Hepatocyte (in vitro differentiated cells): ENCODE data around the gene TREML2. TPM values are rescaled to one million over a fixed set of nuclear protein-coding genes. Genes with fewer than 3 reads are reported as not detected.
"Not testable (repeated sequence)": the region's sequence is repeated elsewhere in the genome, so short reads cannot be mapped to it uniquely, and the experiment has no call there.

Source experiments
- DNase-seq: peaks from one replicate; pipeline ENCODE4 v3.0.0-alpha.2; 2016; ENCODE audit warnings: low spot score
- H2AFZ ChIP-seq: fragments of 200-600 bp; sonication (generic); 2 replicates; pipeline ENCODE4 v1.6.0; 2016; ENCODE audit warnings: antibody characterized with exemption, mild to moderate bottlenecking
- H3K27ac ChIP-seq: fragments of 200-600 bp; sonication (generic); 2 replicates; pipeline ENCODE4 v1.5.1; 2016; ENCODE audit warnings: mild to moderate bottlenecking
- H3K27me3 ChIP-seq: fragments of 200-600 bp; sonication (generic); 2 replicates; pipeline ENCODE4 v1.6.1; 2016
- H3K36me3 ChIP-seq: fragments of 200-600 bp; sonication (generic); replicated peaks from 2 replicates; pipeline ENCODE4 v1.5.1; 2016; ENCODE audit warnings: low read depth; ENCODE audit not compliant: insufficient read depth
- H3K4me1 ChIP-seq: fragments of 200-600 bp; sonication (generic); 2 replicates; pipeline ENCODE4 v1.5.1; 2016; ENCODE audit warnings: mild to moderate bottlenecking, moderate library complexity; ENCODE audit not compliant: insufficient read depth
- H3K4me2 ChIP-seq: fragments of 200-600 bp; sonication (generic); 2 replicates; pipeline ENCODE4 v1.6.0; 2016
- H3K4me3 ChIP-seq: fragments of 200-600 bp; sonication (generic); 2 replicates; pipeline ENCODE4 v1.5.1; 2016; ENCODE audit warnings: mild to moderate bottlenecking
- H3K79me2 ChIP-seq: fragments of 200-600 bp; sonication (generic); 2 replicates; pipeline ENCODE4 v1.6.0; 2017; ENCODE audit warnings: mild to moderate bottlenecking
- H3K9me2 ChIP-seq: fragments of 200-600 bp; sonication (generic); replicated peaks from 2 replicates; pipeline ENCODE4 v1.6.0; 2017; ENCODE audit warnings: mild to moderate bottlenecking; ENCODE audit not compliant: insufficient read depth
- H3K9me3 ChIP-seq: fragments of 200-600 bp; sonication (generic); 2 replicates; pipeline ENCODE4 v1.5.1; 2016; ENCODE audit warnings: low read depth, mild to moderate bottlenecking
- H4K20me1 ChIP-seq: fragments of 200-600 bp; sonication (generic); 2 replicates; pipeline ENCODE4 v1.6.0; 2016; ENCODE audit warnings: mild to moderate bottlenecking; ENCODE audit not compliant: insufficient read depth, poor library complexity, severe bottlenecking
- CTCF ChIP-seq: fragments of 200-600 bp; sonication (generic); IDR thresholded peaks from 2 replicates; pipeline ENCODE4 v1.5.1; 2016; ENCODE audit warnings: antibody characterized with exemption, mild to moderate bottlenecking; ENCODE audit not compliant: poor library complexity
- EZH2 ChIP-seq: fragments of 200-600 bp; sonication (generic); IDR thresholded peaks from 2 replicates; pipeline ENCODE4 v1.6.1; 2016; ENCODE audit warnings: antibody characterized with exemption, mild to moderate bottlenecking, borderline replicate concordance
- EZH2phosphoT487 ChIP-seq: fragments of 200-600 bp; sonication (generic); IDR thresholded peaks from one replicate; pipeline ENCODE4 v1.6.1; 2018; ENCODE audit warnings: antibody characterized with exemption, mild to moderate bottlenecking, low read depth, moderate library complexity; ENCODE audit not compliant: unreplicated experiment, severe bottlenecking
- WGBS: methylation state at CpG from one replicate; pipeline ENCODE4 v1.1.6; 2016; ENCODE audit warnings: low lambda C conversion rate; ENCODE audit errors: missing lambda C conversion rate; 5-methylcytosine and 5-hydroxymethylcytosine counted together
- polyA plus RNA-seq: library from polyadenylated mRNA; unstranded; fragments of >200 nt; fragmentation: Nextera tagmentation; extraction: Ambion mirVana; gene quantifications from 2 replicates; pipeline ENCODE4 v1.2.1, GENCODE V29; 2016
- total RNA-seq: library from RNA; depleted of rRNA; stranded (reverse); fragments of >200 nt; gene quantifications from 2 replicates; pipeline ENCODE4 v1.2.3, GENCODE V29; 2014

The TREML2 gene
- total and polyA plus RNA-seq, 2 experiments from 2014 or later: 0.40 TPM; not detected in 1

GRCh38 chr6:41193171-41193734 lies 7.7 kb downstream of the TREML2 start:
- WGBS: 84% methylated on average over 5 of the region's 5 CpGs
- Histone ChIP-seq H2AFZ (no peak overlapping the region), H3K9me3 (no peaks in the 10 kb centered on the region), H3K36me3 (no peaks in the 10 kb centered on the region), H4K20me1 (no peaks in the 10 kb centered on the region), H3K27me3 (peaks cover 21% of the 10 kb centered on the region), H3K4me3 (no peak overlapping the region), H3K79me2 (no peaks in the 10 kb centered on the region), H3K27ac (no peak overlapping the region), H3K4me2 (no peak overlapping the region), H3K4me1 (no peaks in the 10 kb centered on the region), H3K9me2 (no peaks in the 10 kb centered on the region)
- DNase-seq: no peak
- no peak for TF ChIP-seq EZH2
- no peak for TF ChIP-seq EZH2phosphoT487
- TF ChIP-seq CTCF: no peak

- H3K9me2 ChIP-seq: no peaks in the 10 kb centered on the region
- H3K9me3 ChIP-seq: no peaks in the 10 kb centered on the region
- no peaks in the 10 kb centered on the region for H3K36me3 ChIP-seq
- H2AFZ ChIP-seq: no peak overlapping the region
- no peaks in the 10 kb centered on the region for H4K20me1 ChIP-seq
- H3K27ac ChIP-seq: no peak overlapping the region
- peak; percentile 60 for DNase-seq
- H3K27me3 ChIP-seq: peaks cover 14% of the 10 kb centered on the region
- no peak overlapping the region for H3K4me3 ChIP-seq
- H3K4me2 ChIP-seq: no peak overlapping the region
- no peaks in the 10 kb centered on the region for H3K4me1 ChIP-seq
- no peaks in the 10 kb centered on the region for H3K79me2 ChIP-seq
- 20% methylated on average over 6 of the region's 6 CpGs for WGBS
- TF ChIP-seq EZH2phosphoT487: no peak
- TF ChIP-seq CTCF: peak; percentile 48
Measured at GRCh38 chr6:41191569-41191968, 9.4 kb downstream of the TREML2 start.

- DNase-seq: no peak
- no peaks in the 10 kb centered on the region for H3K4me1 ChIP-seq
- peaks cover 8% of the 10 kb centered on the region for H3K27me3 ChIP-seq
- H3K9me2 ChIP-seq: no peaks in the 10 kb centered on the region
- H4K20me1 ChIP-seq: no peaks in the 10 kb centered on the region
- TF ChIP-seq EZH2: no peak
- no peak for TF ChIP-seq CTCF
- TF ChIP-seq EZH2phosphoT487: no peak
- no peaks in the 10 kb centered on the region for H3K36me3 ChIP-seq
- no peaks in the 10 kb centered on the region for H3K79me2 ChIP-seq
- H3K4me2 ChIP-seq: no peak overlapping the region
- H3K4me3 ChIP-seq: no peak overlapping the region
- 84% methylated on average over 3 of the region's 3 CpGs for WGBS
- H3K27ac ChIP-seq: no peak overlapping the region
- H2AFZ ChIP-seq: no peak overlapping the region
- H3K9me3 ChIP-seq: no peaks in the 10 kb centered on the region
Measured at GRCh38 chr6:41190791-41191190, 10.2 kb downstream of the TREML2 start.

GRCh38 chr6:41189967-41190366 lies 11.0 kb downstream of the TREML2 start:
- no peak for DNase-seq

GRCh38 chr6:41189046-41189445 lies 11.9 kb downstream of the TREML2 start:
- H3K27ac ChIP-seq, H3K4me1 ChIP-seq, DNase-seq, H3K9me2 ChIP-seq, H3K9me3 ChIP-seq, H3K27me3 ChIP-seq, H3K4me2 ChIP-seq, H3K79me2 ChIP-seq, H4K20me1 ChIP-seq, H3K4me3 ChIP-seq, H2AFZ ChIP-seq, H3K36me3 ChIP-seq: not testable (repeated sequence)

More at GRCh38 chr6:41189967-41190366, 11.0 kb downstream of the TREML2 start:
- Histone ChIP-seq H3K4me3 (no peak overlapping the region), H2AFZ (no peak overlapping the region), H4K20me1 (no peaks in the 10 kb centered on the region), H3K36me3 (no peaks in the 10 kb centered on the region), H3K9me2 (no peaks in the 10 kb centered on the region), H3K4me2 (no peak overlapping the region), H3K4me1 (no peaks in the 10 kb centered on the region), H3K27ac (no peak overlapping the region), H3K27me3 (no peaks in the 10 kb centered on the region), H3K9me3 (no peaks in the 10 kb centered on the region), H3K79me2 (no peaks in the 10 kb centered on the region)
- TF ChIP-seq CTCF (no peak), EZH2phosphoT487 (no peak), EZH2 (no peak)
- WGBS: 98% methylated on average over 2 of the region's 2 CpGs
